Transverse colon (tissue), 4 donors: ENCODE data around the gene TOP2B.

ENCODE experiments used
- POLR2A ChIP-seq: fragments of 450-650 bp; IDR thresholded peaks from one replicate; pipeline ENCODE4 v1.6.1; 2016; ENCODE audit warnings: antibody characterized with exemption, mild to moderate bottlenecking, moderate library complexity
- POLR2AphosphoS5 ChIP-seq, 3 donors: sonication (generic); formaldehyde crosslinking; IDR thresholded peaks; one replicate each; pipeline ENCODE4 v1.6.1; 2016; ENCODE audit warnings: antibody characterized with exemption in 3 of 3
- TF ChIP-seq, protein P1 (sequence below), 5 experiments: fragments of 200-600 bp in 3 of 5; fragments of 450-650 bp in 2 of 5; sonication (generic) in 3 of 5; IDR thresholded peaks; 1 replicate in 2 of 5; 2 replicates in 3 of 5; pipeline ENCODE4 v1.5.1; 2016 to 2017; ENCODE audit warnings: antibody characterized with exemption in 5 of 5, inconsistent platforms in 3 of 5, mild to moderate bottlenecking in 2 of 5, moderate library complexity in 1 of 5

DNA sequence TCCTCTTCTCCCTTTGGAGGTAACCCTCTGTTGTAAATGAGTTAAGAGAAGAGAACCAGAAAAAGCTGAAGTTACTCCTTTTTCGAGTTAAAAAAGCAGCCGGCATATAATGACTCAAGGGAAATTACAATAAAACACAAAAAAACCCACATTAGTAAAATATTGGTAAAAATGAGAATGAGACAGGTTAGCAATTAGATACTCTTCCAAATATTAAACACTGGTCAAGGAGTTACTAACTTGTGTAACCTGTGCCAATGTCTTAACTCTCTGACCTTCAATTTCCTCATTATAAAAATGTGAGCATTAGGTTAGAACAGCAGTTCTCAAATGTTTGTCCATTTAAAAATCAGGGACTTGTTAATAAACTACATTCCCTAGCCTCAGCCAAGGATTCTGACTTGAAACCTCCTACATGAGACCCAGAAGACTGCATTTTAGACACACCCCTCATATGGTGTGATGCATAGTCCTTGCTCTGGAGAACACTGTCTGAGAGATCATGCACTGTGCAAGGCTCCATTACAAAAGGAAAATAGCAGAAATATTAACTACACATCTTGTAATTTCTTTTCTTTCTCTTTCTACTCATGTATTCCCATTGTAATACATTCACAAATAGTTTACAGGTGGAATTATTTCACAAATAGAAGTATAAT lies 42.7 kb upstream of the TOP2B start:
- no peak for TF ChIP-seq POLR2AphosphoS5 (IDR thresholded peaks at IDR 0.05)
- TF ChIP-seq, protein P1, sequence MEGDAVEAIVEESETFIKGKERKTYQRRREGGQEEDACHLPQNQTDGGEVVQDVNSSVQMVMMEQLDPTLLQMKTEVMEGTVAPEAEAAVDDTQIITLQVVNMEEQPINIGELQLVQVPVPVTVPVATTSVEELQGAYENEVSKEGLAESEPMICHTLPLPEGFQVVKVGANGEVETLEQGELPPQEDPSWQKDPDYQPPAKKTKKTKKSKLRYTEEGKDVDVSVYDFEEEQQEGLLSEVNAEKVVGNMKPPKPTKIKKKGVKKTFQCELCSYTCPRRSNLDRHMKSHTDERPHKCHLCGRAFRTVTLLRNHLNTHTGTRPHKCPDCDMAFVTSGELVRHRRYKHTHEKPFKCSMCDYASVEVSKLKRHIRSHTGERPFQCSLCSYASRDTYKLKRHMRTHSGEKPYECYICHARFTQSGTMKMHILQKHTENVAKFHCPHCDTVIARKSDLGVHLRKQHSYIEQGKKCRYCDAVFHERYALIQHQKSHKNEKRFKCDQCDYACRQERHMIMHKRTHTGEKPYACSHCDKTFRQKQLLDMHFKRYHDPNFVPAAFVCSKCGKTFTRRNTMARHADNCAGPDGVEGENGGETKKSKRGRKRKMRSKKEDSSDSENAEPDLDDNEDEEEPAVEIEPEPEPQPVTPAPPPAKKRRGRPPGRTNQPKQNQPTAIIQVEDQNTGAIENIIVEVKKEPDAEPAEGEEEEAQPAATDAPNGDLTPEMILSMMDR (IDR thresholded peaks at IDR 0.05) = no peak
- TF ChIP-seq POLR2A = no peak
